ENCODE data around the gene EPM2AIP1.

The EPM2AIP1 gene

DNA sequence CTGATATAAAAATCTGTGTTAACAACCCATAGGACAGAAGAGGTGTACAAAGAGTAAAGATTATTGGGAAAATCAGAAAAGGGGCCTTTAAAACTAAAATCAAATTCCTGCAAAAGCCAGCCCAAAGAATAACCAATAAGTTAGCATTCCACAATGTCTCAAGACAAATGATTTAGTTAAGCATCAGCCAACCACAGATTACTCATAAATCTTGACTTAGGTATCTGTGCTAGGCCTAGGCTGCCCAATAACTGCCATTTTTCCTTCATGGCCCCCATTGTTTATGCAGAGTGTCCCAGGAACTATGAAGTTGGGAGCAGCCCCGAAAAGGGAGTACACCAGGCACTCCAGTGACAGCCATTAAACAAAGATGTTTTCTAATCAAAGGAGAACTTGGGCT lies 55.4 kb downstream of the EPM2AIP1 start:
- Histone ChIP-seq H3K36me3 (ENCODE audit: control insufficient read depth, insufficient read depth, low read length) (no peaks in the 10 kb centered on the region), H3K4me3 (ENCODE audit: low read length) (no peak overlapping the region), H3K4me1 (ENCODE audit: control insufficient read depth, insufficient read depth, low read length) (peaks cover 4% of the 10 kb centered on the region; the same call in 1 of the 2 replicates), H3K9me3 (ENCODE audit: control insufficient read depth, insufficient read depth, low read length) (no peaks in the 10 kb centered on the region), H3K27me3 (ENCODE audit: control insufficient read depth, insufficient read depth, low read length) (no peaks in the 10 kb centered on the region), H3K27ac (ENCODE audit: low read length) (no peak overlapping the region)
- no peak for DNase-seq (ENCODE audit: low read depth, low spot score)
- WGBS (ENCODE audit: insufficient coverage, insufficient read length) = no CpG with 5 or more reads among the region's 1 CpG

All from iPS DF 6.9 (cell line).